ENCODE results near the gene JDP2. TPM values are rescaled to one million over a fixed set of nuclear protein-coding genes. Genes with fewer than 3 reads are reported as not detected.

Gene JDP2
- polyA plus RNA-seq, 6 donors from 2014 or later, result 1.5 to 4.7 (median 3.3) TPM; not detected in 1

DNA sequence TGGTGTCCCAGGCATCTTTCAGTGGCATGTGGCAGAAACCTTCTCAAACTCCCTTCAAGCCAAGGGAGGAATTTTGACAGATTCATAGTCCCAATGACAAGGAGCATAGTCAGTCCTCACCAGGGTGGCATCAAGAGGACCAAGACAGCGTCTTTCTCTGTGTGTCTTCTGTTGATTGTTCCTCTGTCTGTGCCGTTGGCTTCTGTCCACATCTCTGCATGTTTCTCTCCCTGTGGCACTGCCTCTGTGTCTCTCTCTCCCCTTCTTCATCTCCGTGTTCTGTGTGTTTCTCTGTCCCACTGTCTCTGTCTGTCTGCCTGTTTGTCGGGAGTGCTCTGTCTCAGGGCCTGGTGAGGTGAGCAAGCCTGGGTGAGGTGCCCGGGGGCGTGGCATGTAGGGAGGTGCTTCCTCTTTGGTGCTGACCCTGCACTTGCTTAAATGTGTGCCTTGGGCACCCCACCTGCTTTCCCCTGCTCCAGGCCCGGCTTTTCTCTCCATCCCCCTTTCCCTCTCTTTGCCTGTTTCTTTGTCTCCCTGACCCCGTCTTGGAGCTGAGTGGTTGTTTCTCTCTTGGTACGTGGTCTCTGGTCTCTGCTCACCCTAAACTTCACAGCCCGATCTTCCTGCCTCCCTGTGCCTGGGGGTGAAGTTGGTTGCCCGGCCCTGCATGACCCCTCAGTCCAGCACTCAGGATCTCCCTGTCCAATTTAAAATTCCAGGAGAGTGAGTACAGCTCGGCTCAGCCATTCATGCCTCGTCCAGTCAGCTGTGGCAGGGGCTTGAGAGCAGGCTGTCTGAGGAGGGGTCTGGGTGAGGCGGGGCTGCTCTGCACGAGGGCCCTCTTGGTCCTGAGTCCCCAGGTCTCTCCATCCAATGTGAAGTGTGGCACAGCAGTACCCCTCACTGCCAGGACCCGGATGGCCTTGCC lies 28.5 kb downstream of the JDP2 start:
- H3K9me3 Mint-ChIP-seq, result no peaks in the 10 kb centered on the region
- no peaks in the 10 kb centered on the region for H3K27me3 Mint-ChIP-seq
- peak overlapping the region in 1 of 8 donors; percentile 14 for H3K4me3 Mint-ChIP-seq
- H3K36me3 Mint-ChIP-seq, result no peaks in the 10 kb centered on the region
- DNase-seq, result no peak
- peak overlapping the region in 1 of 6 donors; percentile 16 for H3K27ac Mint-ChIP-seq
- peaks cover 11 to 26% (median 15%) of the 10 kb centered on the region in 3 donors for H3K4me1 Mint-ChIP-seq
- ATAC-seq (ENCODE audit: low read depth in 2 of 2), result no peak

GRCh38 chr14:75456997-75457335 lies 29.1 kb downstream of the JDP2 start:
- Mint-ChIP-seq H3K27ac (peak overlapping the region in 1 of 6 donors; percentile 37), H3K36me3 (no peaks in the 10 kb centered on the region), H3K27me3 (no peaks in the 10 kb centered on the region), H3K4me1 (peaks cover 11 to 26% (median 15%) of the 10 kb centered on the region in 3 donors), H3K4me3 (no peak overlapping the region), H3K9me3 (no peaks in the 10 kb centered on the region)
- DNase-seq, result no peak
- ATAC-seq (ENCODE audit: low read depth in 2 of 2), result no peak

GRCh38 chr14:75457648-75458165 lies 29.9 kb downstream of the JDP2 start:
- Mint-ChIP-seq H3K4me3 (peak overlapping the region in 2 of 8 donors; percentile 19 to 30), H3K27ac (peak overlapping the region in 1 of 6 donors; percentile 37), H3K27me3 (no peaks in the 10 kb centered on the region)

DNA sequence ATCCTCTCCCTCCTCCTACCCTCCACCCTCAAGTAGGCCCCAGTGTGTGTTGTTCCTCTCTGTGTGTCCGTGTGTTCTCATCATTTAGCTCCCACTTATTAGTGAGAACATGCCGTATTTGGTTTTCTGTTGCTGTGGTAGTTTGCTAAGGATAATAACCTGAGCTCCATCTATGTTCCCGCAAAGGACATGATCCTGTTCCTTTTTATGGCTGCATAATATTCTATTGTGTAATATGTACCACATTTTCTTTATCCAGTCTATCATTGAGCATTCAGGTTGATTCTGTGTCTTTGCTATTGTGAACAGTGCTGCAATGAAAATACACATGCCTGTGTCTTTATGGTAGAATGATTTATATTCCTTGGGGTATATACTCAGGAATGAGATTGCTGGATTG lies 30.5 kb downstream of the JDP2 start:
- DNase-seq (no peak), ATAC-seq (ENCODE audit: low read depth in 2 of 2) (no peak)
- Mint-ChIP-seq H3K4me1 (peaks cover 11 to 26% (median 15%) of the 10 kb centered on the region in 3 donors), H3K36me3 (no peaks in the 10 kb centered on the region), H3K27me3 (no peaks in the 10 kb centered on the region), H3K9me3 (no peaks in the 10 kb centered on the region), H3K27ac (peak overlapping the region in 3 of 6 donors; percentile 10 to 43 (median 21)), H3K4me3 (no peak overlapping the region)

More at GRCh38 chr14:75457648-75458165, 29.9 kb downstream of the JDP2 start:
- ATAC-seq (ENCODE audit: low read depth in 2 of 2), result no peak
- Mint-ChIP-seq H3K36me3 (no peaks in the 10 kb centered on the region), H3K4me1 (peaks cover 11 to 26% (median 15%) of the 10 kb centered on the region in 3 donors), H3K9me3 (no peaks in the 10 kb centered on the region)
- no peak for DNase-seq

DNA sequence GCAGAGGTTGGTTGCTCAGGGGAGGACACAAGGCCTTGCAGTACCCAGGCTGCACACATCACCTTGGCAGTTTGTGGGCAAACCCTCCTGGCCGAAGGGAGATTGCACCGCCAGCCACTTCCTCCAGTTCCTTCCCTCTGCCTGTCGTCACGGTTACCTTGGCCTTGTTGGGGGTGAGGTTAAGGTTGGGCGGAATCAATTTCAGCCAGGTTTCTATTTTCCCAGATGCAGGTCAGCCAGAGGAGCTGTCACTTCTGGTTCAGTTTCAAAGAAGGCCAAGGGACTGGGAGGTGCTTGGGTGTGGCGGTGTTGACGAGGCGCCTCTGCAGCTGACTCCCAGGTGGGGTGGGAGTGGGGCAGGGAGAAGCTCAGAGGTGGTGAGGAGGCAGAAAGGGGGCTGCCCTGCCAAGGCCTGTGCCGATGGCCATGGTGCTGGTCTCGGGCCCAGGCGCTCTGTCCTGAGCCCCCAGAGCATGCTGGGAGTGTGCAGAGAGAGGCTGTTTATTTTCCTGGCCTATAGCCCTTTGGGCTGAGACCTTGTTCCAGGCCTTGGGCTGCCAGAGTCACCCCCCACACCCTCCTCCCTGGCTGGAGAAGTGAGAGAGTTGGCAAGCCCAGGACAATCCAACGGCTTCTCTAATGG lies 31.4 kb downstream of the JDP2 start:
- Mint-ChIP-seq H3K4me1 (peaks cover 11 to 22% (median 11%) of the 10 kb centered on the region in 3 donors), H3K27ac (peak overlapping the region in 2 of 6 donors; percentile 43 to 86), H3K9me3 (no peaks in the 10 kb centered on the region), H3K36me3 (no peaks in the 10 kb centered on the region), H3K27me3 (no peaks in the 10 kb centered on the region), H3K4me3 (peak overlapping the region in 1 of 8 donors; percentile 59)
- DNase-seq (no peak), ATAC-seq (ENCODE audit: low read depth in 2 of 2) (peak in 1 of 2 donors; percentile 20)

DNA sequence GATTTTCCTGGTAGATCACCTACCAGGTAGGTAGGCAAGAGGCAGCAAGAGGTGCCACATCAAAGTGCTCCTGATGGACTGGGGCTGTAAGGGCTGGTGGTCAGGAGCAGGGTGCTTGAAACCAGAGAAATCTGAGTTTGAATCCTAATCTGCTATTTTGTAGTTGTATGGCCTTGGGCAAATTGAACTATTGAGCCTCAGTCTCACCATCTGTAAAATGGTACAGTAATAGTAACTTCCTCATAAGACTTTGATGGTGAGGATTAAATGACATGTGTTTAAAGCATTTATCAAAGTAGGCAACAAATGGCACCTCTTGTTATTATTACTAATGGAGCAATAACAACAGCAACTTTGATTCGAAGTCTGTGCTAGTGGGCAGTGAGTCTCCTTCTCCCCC lies 32.0 kb downstream of the JDP2 start:
- H3K4me1 Mint-ChIP-seq, result peaks cover 11 to 19% (median 11%) of the 10 kb centered on the region in 3 donors
- H3K27ac Mint-ChIP-seq, result no peak overlapping the region
- no peak overlapping the region for H3K4me3 Mint-ChIP-seq
- DNase-seq (no peak), ATAC-seq (ENCODE audit: low read depth in 2 of 2) (no peak)
- no peaks in the 10 kb centered on the region for H3K36me3 Mint-ChIP-seq
- no peaks in the 10 kb centered on the region for H3K27me3 Mint-ChIP-seq
- H3K9me3 Mint-ChIP-seq, result no peaks in the 10 kb centered on the region

- no peak for ATAC-seq (ENCODE audit: low read depth in 2 of 2)
- Mint-ChIP-seq H3K36me3 (no peaks in the 10 kb centered on the region), H3K9me3 (no peaks in the 10 kb centered on the region), H3K27ac (peak overlapping the region in 1 of 6 donors; percentile 86), H3K27me3 (no peaks in the 10 kb centered on the region), H3K4me3 (no peak overlapping the region), H3K4me1 (peaks cover 11 to 19% (median 11%) of the 10 kb centered on the region in 3 donors)
- DNase-seq, result no peak
These were observed 32.6 kb downstream of the JDP2 start for GRCh38 chr14:75460394-75460793.

GRCh38 chr14:75461303-75461702 lies 33.5 kb downstream of the JDP2 start:
- no peaks in the 10 kb centered on the region for H3K36me3 Mint-ChIP-seq
- no peak for ATAC-seq (ENCODE audit: low read depth in 2 of 2)

DNA sequence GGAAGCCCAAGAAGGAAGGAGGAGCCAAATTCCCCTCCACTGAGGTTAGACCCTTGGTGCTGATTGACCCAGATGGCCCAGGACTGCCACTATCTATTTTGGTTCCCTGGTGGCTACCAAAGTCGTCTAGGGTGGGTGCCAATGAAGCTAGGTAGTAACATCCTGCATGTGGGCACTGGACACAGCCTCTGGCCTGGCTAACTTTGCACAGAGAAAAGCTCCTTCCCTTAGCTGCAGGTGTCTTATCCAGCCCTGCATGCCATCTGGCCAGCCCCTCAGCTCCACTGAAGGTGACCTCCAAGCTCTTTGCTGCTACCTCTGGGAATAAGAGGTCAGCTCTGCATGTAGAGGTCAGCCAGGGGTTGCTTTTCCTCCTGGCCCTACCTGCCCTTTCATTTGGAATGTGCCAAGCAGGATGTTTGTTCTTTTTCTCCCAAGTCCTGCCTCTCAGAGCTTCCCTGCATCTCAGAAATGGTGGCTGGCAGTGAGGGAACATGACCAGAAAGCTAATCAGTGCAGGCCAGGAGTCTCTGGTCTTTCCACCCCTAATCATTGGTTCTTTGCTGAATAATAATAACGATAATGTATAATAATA lies 34.0 kb downstream of the JDP2 start:
- H3K4me1 Mint-ChIP-seq, result peaks cover 7 to 19% (median 11%) of the 10 kb centered on the region in 3 donors
- H3K4me3 Mint-ChIP-seq, result no peak overlapping the region
- DNase-seq (no peak), ATAC-seq (ENCODE audit: low read depth in 2 of 2) (no peak)
- no peaks in the 10 kb centered on the region for H3K9me3 Mint-ChIP-seq
- H3K27ac Mint-ChIP-seq, result no peak overlapping the region
- H3K36me3 Mint-ChIP-seq, result no peaks in the 10 kb centered on the region
- H3K27me3 Mint-ChIP-seq, result no peaks in the 10 kb centered on the region

More at GRCh38 chr14:75461303-75461702, 33.5 kb downstream of the JDP2 start:
- H3K9me3 Mint-ChIP-seq, result no peaks in the 10 kb centered on the region
- no peaks in the 10 kb centered on the region for H3K27me3 Mint-ChIP-seq
- no peak overlapping the region for H3K27ac Mint-ChIP-seq
- peaks cover 7 to 19% (median 11%) of the 10 kb centered on the region in 3 donors for H3K4me1 Mint-ChIP-seq
- no peak for DNase-seq
- H3K4me3 Mint-ChIP-seq, result no peak overlapping the region

DNA sequence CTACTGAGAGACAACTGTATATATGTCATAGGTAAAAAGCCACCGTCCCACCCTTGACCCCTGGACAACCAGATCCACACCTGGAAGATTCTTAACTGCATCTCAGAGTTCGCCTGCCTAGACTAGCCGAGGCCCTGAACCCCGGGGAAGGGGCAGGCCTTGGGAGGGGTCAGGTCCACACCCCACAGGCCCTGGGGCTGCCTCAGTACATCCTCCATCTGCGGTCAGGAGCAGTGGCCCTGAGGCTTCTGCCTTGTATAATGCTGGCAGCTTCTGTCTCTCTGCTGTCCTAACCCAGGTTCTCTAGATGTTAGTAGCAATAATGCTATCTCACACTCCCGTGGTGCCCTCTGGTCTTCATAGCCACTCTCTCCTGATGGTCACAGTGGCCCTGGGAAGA lies 36.8 kb downstream of the JDP2 start:
- Mint-ChIP-seq H3K4me3 (no peak overlapping the region), H3K4me1 (peaks cover 6 to 10% (median 6%) of the 10 kb centered on the region in 3 donors), H3K9me3 (no peaks in the 10 kb centered on the region), H3K27ac (no peak overlapping the region), H3K36me3 (no peaks in the 10 kb centered on the region), H3K27me3 (no peaks in the 10 kb centered on the region)
- no peak for DNase-seq
- ATAC-seq (ENCODE audit: low read depth in 2 of 2), result no peak

DNA sequence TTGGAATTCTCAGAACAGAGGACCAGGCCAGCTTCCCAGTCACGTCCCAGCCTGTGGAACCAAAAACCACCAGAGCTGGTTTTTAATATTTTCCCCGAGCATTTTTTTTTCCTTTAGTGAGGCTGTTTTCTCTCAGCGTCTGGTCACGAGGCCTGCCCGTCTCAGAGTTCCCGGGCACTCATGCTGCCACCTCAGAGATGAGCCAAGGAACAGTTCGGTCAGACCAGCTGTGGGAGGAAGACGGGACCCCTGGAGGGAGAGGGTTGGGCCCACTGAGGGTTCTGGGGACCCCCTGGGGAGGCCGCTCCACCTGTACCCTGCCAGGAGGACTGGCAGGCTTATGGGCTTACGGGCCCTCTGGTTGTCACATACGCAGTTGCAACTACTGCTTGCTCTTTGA lies 39.9 kb downstream of the JDP2 start:
- H3K9me3 Mint-ChIP-seq, result no peaks in the 10 kb centered on the region
- ATAC-seq (ENCODE audit: low read depth in 2 of 2) (no peak), DNase-seq (no peak)
- no peaks in the 10 kb centered on the region for H3K36me3 Mint-ChIP-seq
- no peaks in the 10 kb centered on the region for H3K27me3 Mint-ChIP-seq
- H3K4me1 Mint-ChIP-seq, result peaks cover 19 to 26% (median 21%) of the 10 kb centered on the region in 3 donors
- no peak overlapping the region for H3K4me3 Mint-ChIP-seq
- H3K27ac Mint-ChIP-seq, result peak overlapping the region in 1 of 6 donors; percentile 82

DNA sequence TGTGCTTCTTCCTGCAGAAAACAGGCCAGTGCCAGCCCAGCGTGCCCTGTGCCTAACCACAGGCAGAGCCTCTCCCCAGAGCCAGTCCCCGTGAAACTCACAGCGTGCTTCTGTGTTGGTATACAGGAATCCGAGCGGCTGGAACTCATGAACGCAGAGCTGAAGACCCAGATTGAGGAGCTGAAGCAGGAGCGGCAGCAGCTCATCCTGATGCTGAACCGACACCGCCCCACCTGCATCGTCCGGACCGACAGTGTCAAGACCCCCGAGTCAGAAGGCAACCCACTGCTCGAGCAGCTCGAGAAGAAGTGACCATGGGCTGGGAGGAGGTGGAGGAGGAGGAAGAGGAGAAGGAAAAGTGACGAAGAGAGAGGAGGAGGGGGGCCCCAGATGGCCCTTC lies 41.3 kb downstream of the JDP2 start:
- Mint-ChIP-seq H3K4me3 (peak overlapping the region in 3 of 8 donors; percentile 57 to 80 (median 79)), H3K36me3 (no peaks in the 10 kb centered on the region), H3K9me3 (no peaks in the 10 kb centered on the region), H3K4me1 (peaks cover 19 to 26% (median 21%) of the 10 kb centered on the region in 3 donors), H3K27me3 (no peaks in the 10 kb centered on the region), H3K27ac (peak overlapping the region in 4 of 6 donors; percentile 54 to 83 (median 81))
- DNase-seq (no peak), ATAC-seq (ENCODE audit: low read depth in 2 of 2) (no peak)

GRCh38 chr14:75469606-75470237 lies 41.9 kb downstream of the JDP2 start:
- Mint-ChIP-seq H3K36me3 (no peaks in the 10 kb centered on the region), H3K4me3 (peak overlapping the region in 4 of 8 donors; percentile 5 to 80 (median 68)), H3K9me3 (no peaks in the 10 kb centered on the region), H3K4me1 (peaks cover 19 to 26% (median 21%) of the 10 kb centered on the region in 3 donors), H3K27me3 (no peaks in the 10 kb centered on the region), H3K27ac (peak overlapping the region in 4 of 6 donors; percentile 79 to 95 (median 82))
- no peak for ATAC-seq (ENCODE audit: low read depth in 2 of 2)
- DNase-seq, result no peak

Data from naive B cell (primary cell).